Stimulated activated CD8-positive, alpha-beta memory T cell treated with anti-CD3 and anti-CD28 coated beads, Interleukin-7, amount 100 ng/mL, for 1 hour (primary cell): Measurements from ENCODE around the gene CD47.

Experiments used
- DNase-seq, 2 donors: peaks; one replicate each; pipeline ENCODE4 v3.0.0-alpha.2; 2020; ENCODE audit warnings: low read depth in 2 of 2

CD47 gene

GRCh38 chr3:108051005-108051404 lies 39.8 kb downstream of the CD47 start:
- DNase-seq = no peak

GRCh38 chr3:108047987-108048386 lies 42.8 kb downstream of the CD47 start:
- DNase-seq = no peak

GRCh38 chr3:108046247-108046646 lies 44.6 kb downstream of the CD47 start:
- DNase-seq = no peak

GRCh38 chr3:108044699-108045098 lies 46.1 kb downstream of the CD47 start:
- no peak for DNase-seq

- no peak for DNase-seq
Measured at GRCh38 chr3:108042300-108042699, 48.5 kb downstream of the CD47 start.

- no peak for DNase-seq
Measured at GRCh38 chr3:108041253-108041652, 49.6 kb downstream of the CD47 start.

- no peak for DNase-seq
Measured at GRCh38 chr3:108037770-108038169, 53.1 kb downstream of the CD47 start.

GRCh38 chr3:108036984-108037741 lies 53.7 kb downstream of the CD47 start:
- no peak for DNase-seq

GRCh38 chr3:108036401-108036800 lies 54.4 kb downstream of the CD47 start:
- DNase-seq = no peak

- no peak for DNase-seq
Measured at GRCh38 chr3:108035751-108036150, 55.1 kb downstream of the CD47 start.

GRCh38 chr3:108031895-108032294 lies 58.9 kb downstream of the CD47 start:
- no peak for DNase-seq

GRCh38 chr3:108030960-108031359 lies 59.9 kb downstream of the CD47 start:
- no peak for DNase-seq

GRCh38 chr3:108029466-108029865 lies 61.4 kb downstream of the CD47 start:
- DNase-seq = no peak

- no peak for DNase-seq
Measured at GRCh38 chr3:108028896-108029295, 61.9 kb downstream of the CD47 start.

- no peak for DNase-seq
Measured at GRCh38 chr3:108025177-108025576, 65.7 kb downstream of the CD47 start.

- no peak for DNase-seq
Measured at GRCh38 chr3:108024146-108024850, 66.5 kb downstream of the CD47 start.

GRCh38 chr3:108022256-108023150 lies 68.3 kb downstream of the CD47 start:
- no peak for DNase-seq

- DNase-seq = no peak
Measured at GRCh38 chr3:108021533-108021932, 69.3 kb downstream of the CD47 start.

GRCh38 chr3:108021131-108021530 lies 69.7 kb downstream of the CD47 start:
- DNase-seq = no peak

GRCh38 chr3:108018552-108018951 lies 72.3 kb downstream of the CD47 start:
- DNase-seq = no peak

GRCh38 chr3:108017587-108017986 lies 73.2 kb downstream of the CD47 start:
- no peak for DNase-seq

- no peak for DNase-seq
Measured at GRCh38 chr3:108014943-108015342, 75.9 kb downstream of the CD47 start.
